SU-DHL-6 (cell line): ENCODE measurements around the gene ZNF467.

ENCODE experiments used
- H2AFZ ChIP-seq: fragments of 200-600 bp; sonication (generic); 2 replicates; pipeline ENCODE4 v1.6.1; 2014; ENCODE audit warnings: low read depth, mild to moderate bottlenecking, moderate library complexity, mixed read lengths, antibody characterized with exemption, low read length; ENCODE audit not compliant: severe bottlenecking
- H3F3A ChIP-seq: fragments of 200-600 bp; shearing (Covaris generic); 2 replicates; pipeline ENCODE4 v1.6.0; 2016; ENCODE audit warnings: antibody characterized with exemption, mild to moderate bottlenecking; ENCODE audit not compliant: insufficient read depth
- H3K27ac ChIP-seq: fragments of 200-600 bp; sonication (generic); 2 replicates; pipeline ENCODE4 v1.5.1; 2016; ENCODE audit warnings: low read depth, mild to moderate bottlenecking, low read length, moderate library complexity, mixed read lengths
- H3K27me3 ChIP-seq: fragments of 200-600 bp; sonication (generic), shearing (Covaris generic); 2 replicates; pipeline ENCODE4 v1.6.0; 2014; ENCODE audit warnings: mild to moderate bottlenecking, low read length
- H3K36me3 ChIP-seq: fragments of 200-600 bp; sonication (generic); 2 replicates; pipeline ENCODE4 v1.6.1; 2014; ENCODE audit warnings: mild to moderate bottlenecking, low read length, mixed read lengths
- H3K4me2 ChIP-seq: fragments of 300-600, 200-600 bp; shearing (Covaris generic), sonication (generic); 2 replicates; pipeline ENCODE4 v1.6.0; 2014; ENCODE audit warnings: low read length, low read depth, mild to moderate bottlenecking; ENCODE audit not compliant: poor library complexity, severe bottlenecking
- H3K4me3 ChIP-seq: fragments of 200-600 bp; sonication (generic); 2 replicates; pipeline ENCODE4 v1.5.1; 2014; ENCODE audit warnings: antibody characterized with exemption, low read length, mild to moderate bottlenecking, mixed read lengths; ENCODE audit not compliant: insufficient read depth, poor library complexity, severe bottlenecking
- H3K79me2 ChIP-seq: fragments of 200-600 bp; sonication (generic); 2 replicates; pipeline ENCODE4 v1.6.1; 2014; ENCODE audit warnings: mild to moderate bottlenecking, low read length, moderate library complexity; ENCODE audit not compliant: insufficient read depth
- H3K9ac ChIP-seq: fragments of 200-600 bp; sonication (generic); 2 replicates; pipeline ENCODE4 v1.7.0; 2014; ENCODE audit warnings: mild to moderate bottlenecking, low read length
- H3K9me2 ChIP-seq: fragments of 200-600 bp; sonication (generic); replicated peaks from 2 replicates; pipeline ENCODE4 v1.6.1; 2014; ENCODE audit warnings: low read length; ENCODE audit not compliant: insufficient read depth
- H3K9me3 ChIP-seq: fragments of 200-600 bp; sonication (generic); 2 replicates; pipeline ENCODE4 v1.6.1; 2014; ENCODE audit warnings: low read length, mixed read lengths; ENCODE audit not compliant: insufficient read depth
- H4K20me1 ChIP-seq: fragments of 200-600 bp; sonication (generic); 2 replicates; pipeline ENCODE4 v1.6.1; 2014; ENCODE audit warnings: low read depth, mild to moderate bottlenecking, antibody characterized with exemption, low read length, moderate library complexity, mixed read lengths
- EZH2phosphoT487 ChIP-seq: fragments of 200-600 bp; sonication (generic), shearing (Covaris generic); conservative IDR thresholded peaks from 2 replicates; pipeline ENCODE4 v1.6.1; 2018; ENCODE audit warnings: mild to moderate bottlenecking, antibody characterized with exemption, low read length, moderate library complexity, mixed read lengths
- TF ChIP-seq, protein P1 (sequence below): fragments of 200-600 bp; sonication (generic); IDR thresholded peaks from one replicate; pipeline ENCODE4 v1.5.1; 2017; ENCODE audit warnings: antibody characterized with exemption, mild to moderate bottlenecking, low read length, moderate library complexity; ENCODE audit not compliant: insufficient read depth, poor library complexity, severe bottlenecking

Gene ZNF467

DNA sequence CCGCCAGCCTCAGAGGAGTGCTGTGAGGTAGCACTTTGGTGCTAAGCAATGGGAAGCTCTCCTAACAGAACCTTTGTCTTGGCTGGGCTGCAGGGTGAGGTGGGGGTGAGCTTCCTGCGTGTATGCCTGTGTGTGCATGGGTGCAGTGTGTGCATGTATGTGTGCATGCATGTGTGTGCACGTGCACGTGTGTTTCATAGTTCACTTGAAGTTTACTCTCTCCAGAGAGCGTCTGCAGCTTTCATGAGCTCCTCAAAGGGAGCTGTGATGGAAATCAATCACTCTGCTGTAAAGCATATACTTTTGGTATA, 4.9 kb upstream of the ZNF467 start:
- no peak for TF ChIP-seq EZH2phosphoT487
- TF ChIP-seq, protein P1, sequence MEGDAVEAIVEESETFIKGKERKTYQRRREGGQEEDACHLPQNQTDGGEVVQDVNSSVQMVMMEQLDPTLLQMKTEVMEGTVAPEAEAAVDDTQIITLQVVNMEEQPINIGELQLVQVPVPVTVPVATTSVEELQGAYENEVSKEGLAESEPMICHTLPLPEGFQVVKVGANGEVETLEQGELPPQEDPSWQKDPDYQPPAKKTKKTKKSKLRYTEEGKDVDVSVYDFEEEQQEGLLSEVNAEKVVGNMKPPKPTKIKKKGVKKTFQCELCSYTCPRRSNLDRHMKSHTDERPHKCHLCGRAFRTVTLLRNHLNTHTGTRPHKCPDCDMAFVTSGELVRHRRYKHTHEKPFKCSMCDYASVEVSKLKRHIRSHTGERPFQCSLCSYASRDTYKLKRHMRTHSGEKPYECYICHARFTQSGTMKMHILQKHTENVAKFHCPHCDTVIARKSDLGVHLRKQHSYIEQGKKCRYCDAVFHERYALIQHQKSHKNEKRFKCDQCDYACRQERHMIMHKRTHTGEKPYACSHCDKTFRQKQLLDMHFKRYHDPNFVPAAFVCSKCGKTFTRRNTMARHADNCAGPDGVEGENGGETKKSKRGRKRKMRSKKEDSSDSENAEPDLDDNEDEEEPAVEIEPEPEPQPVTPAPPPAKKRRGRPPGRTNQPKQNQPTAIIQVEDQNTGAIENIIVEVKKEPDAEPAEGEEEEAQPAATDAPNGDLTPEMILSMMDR: no peak
- H3F3A ChIP-seq: no peaks in the 10 kb centered on the region
- H3K9me3 ChIP-seq: no peaks in the 10 kb centered on the region
- H3K27me3 ChIP-seq: no peaks in the 10 kb centered on the region
- H3K4me3 ChIP-seq: no peak overlapping the region
- no peak overlapping the region for H3K4me2 ChIP-seq
- no peaks in the 10 kb centered on the region for H3K36me3 ChIP-seq
- no peaks in the 10 kb centered on the region for H3K79me2 ChIP-seq
- H4K20me1 ChIP-seq: no peaks in the 10 kb centered on the region
- H3K9ac ChIP-seq: no peak overlapping the region
- H3K9me2 ChIP-seq: no peaks in the 10 kb centered on the region
- no peak overlapping the region for H3K27ac ChIP-seq
- H2AFZ ChIP-seq: no peak overlapping the region

DNA sequence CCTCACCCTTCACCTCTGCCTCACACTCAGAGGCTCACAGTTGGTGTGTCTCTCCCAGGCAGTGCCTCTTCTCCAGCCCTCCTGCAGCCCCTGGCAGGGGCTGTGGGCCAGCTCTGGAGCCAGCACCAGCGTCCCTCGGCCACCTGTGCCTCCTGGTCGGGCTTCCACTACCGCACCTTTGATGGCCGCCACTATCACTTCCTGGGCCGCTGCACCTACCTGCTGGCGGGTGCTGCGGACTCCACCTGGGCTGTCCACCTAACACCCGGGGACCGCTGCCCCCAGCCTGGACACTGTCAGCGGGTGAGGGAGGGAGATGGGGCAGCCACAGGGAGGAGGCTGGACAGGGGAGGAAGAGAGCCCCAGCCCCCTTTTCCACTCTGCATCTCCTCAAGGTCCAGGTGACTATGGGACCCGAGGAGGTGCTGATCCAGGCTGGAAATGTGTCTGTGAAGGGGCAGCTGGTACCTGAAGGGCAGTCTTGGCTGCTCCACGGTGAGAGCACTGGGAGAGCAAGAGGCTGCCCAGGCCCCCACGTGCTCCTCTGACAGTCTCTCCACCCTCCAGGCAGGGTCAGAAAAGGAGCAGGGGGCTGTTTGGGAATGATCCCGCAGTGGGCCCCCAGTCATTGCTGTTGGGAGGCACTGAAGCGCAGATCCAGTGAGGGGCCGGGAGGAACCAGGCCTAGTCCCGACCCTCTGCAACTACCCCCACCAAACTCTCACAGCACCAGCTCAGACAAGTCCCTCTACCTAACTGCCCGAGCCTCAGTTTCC, 4.4 kb upstream of the ZNF467 start:
- Histone ChIP-seq H3K79me2 (no peaks in the 10 kb centered on the region), H3K4me3 (no peak overlapping the region), H4K20me1 (no peaks in the 10 kb centered on the region), H3K9ac (no peak overlapping the region), H3K9me2 (no peaks in the 10 kb centered on the region), H3K4me2 (no peak overlapping the region), H3F3A (no peaks in the 10 kb centered on the region), H3K27me3 (no peaks in the 10 kb centered on the region), H3K36me3 (no peaks in the 10 kb centered on the region), H3K27ac (no peak overlapping the region), H3K9me3 (no peaks in the 10 kb centered on the region), H2AFZ (no peak overlapping the region)
- TF ChIP-seq, protein P1: no peak
- no peak for TF ChIP-seq EZH2phosphoT487

DNA sequence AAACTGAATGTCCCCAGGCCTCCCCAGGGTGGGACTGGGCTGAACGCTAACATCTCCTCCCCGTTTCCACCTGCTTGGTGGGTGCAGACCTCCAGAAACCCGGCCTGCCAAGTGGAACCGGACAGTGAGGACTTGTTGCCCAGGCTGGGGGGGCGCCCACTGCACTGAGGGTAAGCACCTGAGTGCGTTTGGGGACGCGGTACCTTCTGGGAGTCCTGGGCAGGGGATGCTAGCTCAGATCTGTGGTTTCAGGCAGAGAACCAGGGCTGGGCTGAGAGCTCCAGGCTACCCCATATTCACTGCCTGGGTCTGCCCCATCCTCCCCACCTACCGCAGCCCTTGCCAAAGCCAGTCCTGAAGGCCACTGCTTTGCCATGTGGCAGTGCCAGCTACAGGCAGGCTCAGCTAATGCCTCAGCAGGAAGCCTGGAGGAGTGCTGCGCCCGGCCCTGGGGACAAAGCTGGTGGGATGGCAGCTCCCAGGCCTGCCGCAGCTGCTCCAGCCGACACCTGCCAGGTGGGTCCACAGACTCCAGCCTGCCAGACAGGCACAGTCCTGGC, 3.5 kb upstream of the ZNF467 start:
- Histone ChIP-seq H3K9me2 (no peaks in the 10 kb centered on the region), H3F3A (no peaks in the 10 kb centered on the region), H3K79me2 (no peaks in the 10 kb centered on the region), H3K9me3 (no peaks in the 10 kb centered on the region), H3K4me3 (no peak overlapping the region), H3K4me2 (no peak overlapping the region), H3K36me3 (no peaks in the 10 kb centered on the region), H3K9ac (no peak overlapping the region), H4K20me1 (no peaks in the 10 kb centered on the region), H3K27ac (no peak overlapping the region), H3K27me3 (no peaks in the 10 kb centered on the region), H2AFZ (no peak overlapping the region)
- TF ChIP-seq, protein P1: no peak
- no peak for TF ChIP-seq EZH2phosphoT487
